GM21576 (cell line): ENCODE results near the gene AGAP1.

Experiments
- ATAC-seq: cut with Tn5 transposase; IDR thresholded peaks from one replicate; pipeline ENCODE4 v1.9.1; 2021; ENCODE audit warnings: mild to moderate bottlenecking, moderate library complexity; ENCODE audit not compliant: unreplicated experiment

The AGAP1 gene

GRCh38 chr2:235507928-235508327 is 14.1 kb downstream of the AGAP1 start:
- ATAC-seq, result no peak

GRCh38 chr2:235508371-235509160 is 14.7 kb downstream of the AGAP1 start:
- ATAC-seq, result no peak

GRCh38 chr2:235510318-235510717 is 16.5 kb downstream of the AGAP1 start:
- ATAC-seq, result no peak

- ATAC-seq, result no peak
Measured at GRCh38 chr2:235511187-235511661, 17.4 kb downstream of the AGAP1 start.

GRCh38 chr2:235511751-235512698 is 18.2 kb downstream of the AGAP1 start:
- no peak for ATAC-seq

GRCh38 chr2:235512699-235513053 is 18.8 kb downstream of the AGAP1 start:
- ATAC-seq, result no peak

- ATAC-seq, result no peak
Measured at GRCh38 chr2:235513984-235514626, 20.3 kb downstream of the AGAP1 start.

GRCh38 chr2:235514627-235515363 is 21.0 kb downstream of the AGAP1 start:
- ATAC-seq, result no peak

- ATAC-seq, result no peak
Measured at GRCh38 chr2:235515364-235515742, 21.5 kb downstream of the AGAP1 start.

GRCh38 chr2:235515821-235516220 is 22.0 kb downstream of the AGAP1 start:
- ATAC-seq, result no peak

- ATAC-seq, result no peak
Measured at GRCh38 chr2:235516257-235516656, 22.4 kb downstream of the AGAP1 start.

GRCh38 chr2:235518322-235519090 is 24.7 kb downstream of the AGAP1 start:
- ATAC-seq, result no peak

- ATAC-seq, result no peak
Measured at GRCh38 chr2:235520787-235521186, 26.9 kb downstream of the AGAP1 start.

- no peak for ATAC-seq
Measured at GRCh38 chr2:235521844-235522243, 28.0 kb downstream of the AGAP1 start.

- ATAC-seq, result no peak
Measured at GRCh38 chr2:235523021-235523420, 29.2 kb downstream of the AGAP1 start.

- ATAC-seq, result no peak
Measured at GRCh38 chr2:235523486-235524150, 29.8 kb downstream of the AGAP1 start.

- ATAC-seq, result no peak
Measured at GRCh38 chr2:235526166-235526565, 32.3 kb downstream of the AGAP1 start.

- no peak for ATAC-seq
Measured at GRCh38 chr2:235527806-235528469, 34.1 kb downstream of the AGAP1 start.

GRCh38 chr2:235529621-235530020 is 35.8 kb downstream of the AGAP1 start:
- no peak for ATAC-seq
